H9 (cell line): Measurements from ENCODE around the gene RBFOX2. TPM values are rescaled to one million over a fixed set of nuclear protein-coding genes. Genes with fewer than 3 reads are reported as not detected.

ENCODE experiments used
- DNase-seq: peaks from one replicate; pipeline ENCODE4 v3.0.0-alpha.2; 2017
- H2AFZ ChIP-seq: one replicate; pipeline ENCODE4 v1.6.1; 2013; ENCODE audit warnings: mild to moderate bottlenecking, low read length, control low read depth, moderate library complexity
- H2AK5ac ChIP-seq: 2 replicates; pipeline ENCODE4 v1.6.1; 2013; ENCODE audit warnings: low read length, control low read depth, mixed read lengths; ENCODE audit not compliant: insufficient read length
- H2BK120ac ChIP-seq: one replicate; pipeline ENCODE4 v1.6.1; 2013; ENCODE audit warnings: low read depth, mild to moderate bottlenecking, low read length, control low read depth, inconsistent platforms; ENCODE audit not compliant: poor library complexity, severe bottlenecking
- H2BK12ac ChIP-seq: 2 replicates; pipeline ENCODE4 v1.6.1; 2013; ENCODE audit warnings: low read length, control low read depth, mixed read lengths, low read depth; ENCODE audit not compliant: insufficient read length
- H2BK15ac ChIP-seq: 2 replicates; pipeline ENCODE4 v1.6.1; 2013; ENCODE audit warnings: low read depth, low read length, control low read depth
- H2BK20ac ChIP-seq: one replicate; pipeline ENCODE4 v1.6.1; 2013; ENCODE audit warnings: low read depth, mild to moderate bottlenecking, low read length, control low read depth, inconsistent platforms; ENCODE audit not compliant: poor library complexity, severe bottlenecking
- H2BK5ac ChIP-seq: 2 replicates; pipeline ENCODE4 v1.6.1; 2013; ENCODE audit warnings: low read length, control low read depth, mixed read lengths; ENCODE audit not compliant: insufficient read length
- H3K14ac ChIP-seq: 2 replicates; pipeline ENCODE4 v1.6.1; 2013; ENCODE audit warnings: low read length, control low read depth; ENCODE audit not compliant: insufficient read depth
- H3K18ac ChIP-seq: 2 replicates; pipeline ENCODE4 v1.6.1; 2013; ENCODE audit warnings: low read depth, mild to moderate bottlenecking, mixed read lengths, low read length, control low read depth; ENCODE audit not compliant: insufficient read length
- H3K23ac ChIP-seq: 2 replicates; pipeline ENCODE4 v1.6.1; 2013; ENCODE audit warnings: low read length, control low read depth, mixed read lengths, low read depth; ENCODE audit not compliant: insufficient read length
- H3K23me2 ChIP-seq: 2 replicates; pipeline ENCODE4 v1.6.1; 2013; ENCODE audit warnings: low read depth, mild to moderate bottlenecking, mixed read lengths, low read length, control low read depth; ENCODE audit not compliant: insufficient read length, poor library complexity, severe bottlenecking
- H3K27ac ChIP-seq: 2 replicates; pipeline ENCODE4 v1.5.1; 2013; ENCODE audit warnings: low read length, control low read depth, mixed read lengths, low read depth; ENCODE audit not compliant: insufficient read length
- H3K27me3 ChIP-seq: 2 replicates; pipeline ENCODE4 v1.6.1; 2013; ENCODE audit warnings: low read length, control low read depth, inconsistent platforms; ENCODE audit not compliant: insufficient read depth
- H3K4ac ChIP-seq: 2 replicates; pipeline ENCODE4 v1.6.1; 2013; ENCODE audit warnings: low read depth, mild to moderate bottlenecking, control low read depth, inconsistent platforms, low read length, moderate library complexity
- H3K4me1 ChIP-seq: 2 replicates; pipeline ENCODE4 v1.6.1; 2013; ENCODE audit warnings: low read length, control low read depth, inconsistent platforms; ENCODE audit not compliant: insufficient read depth
- H3K4me2 ChIP-seq: 2 replicates; pipeline ENCODE4 v1.6.1; 2013; ENCODE audit warnings: low read length, control low read depth, mixed read lengths; ENCODE audit not compliant: insufficient read length, insufficient read depth
- H3K56ac ChIP-seq: 2 replicates; pipeline ENCODE4 v1.6.1; 2013; ENCODE audit warnings: low read depth, mild to moderate bottlenecking, mixed read lengths, low read length, control low read depth; ENCODE audit not compliant: insufficient read length
- H3K79me1 ChIP-seq: 2 replicates; pipeline ENCODE4 v1.6.1; 2013; ENCODE audit warnings: low read depth, mild to moderate bottlenecking, moderate library complexity, low read length, control low read depth, inconsistent platforms; ENCODE audit not compliant: insufficient read depth, poor library complexity, severe bottlenecking
- H3K79me2 ChIP-seq: 2 replicates; pipeline ENCODE4 v1.6.1; 2013; ENCODE audit warnings: low read length, control low read depth, inconsistent platforms; ENCODE audit not compliant: insufficient read depth
- H3K9ac ChIP-seq: 2 replicates; pipeline ENCODE4 v1.6.1; 2013; ENCODE audit warnings: low read length, control low read depth, mixed read lengths; ENCODE audit not compliant: insufficient read length; ENCODE audit errors: extremely low read depth
- H3K9me3 ChIP-seq: one replicate; pipeline ENCODE4 v1.6.1; 2013; ENCODE audit warnings: low read depth, low read length, inconsistent platforms; ENCODE audit not compliant: control insufficient read depth
- H3T11ph ChIP-seq: one replicate; pipeline ENCODE4 v1.6.1; 2013; ENCODE audit warnings: mild to moderate bottlenecking, low read length, control low read depth, inconsistent platforms
- H4K20me1 ChIP-seq: one replicate; pipeline ENCODE4 v1.6.1; 2013; ENCODE audit not compliant: control insufficient read depth, insufficient read length, insufficient read depth
- H4K5ac ChIP-seq: 2 replicates; pipeline ENCODE4 v1.6.1; 2013; ENCODE audit warnings: low read depth, mild to moderate bottlenecking, mixed read lengths, low read length, control low read depth; ENCODE audit not compliant: insufficient read length
- H4K8ac ChIP-seq: replicated peaks from 2 replicates; pipeline ENCODE4 v1.6.1; 2013; ENCODE audit warnings: low read length, control low read depth, mixed read lengths, low read depth; ENCODE audit not compliant: insufficient read length
- H4K91ac ChIP-seq: 2 replicates; pipeline ENCODE4 v1.6.1; 2013; ENCODE audit warnings: low read depth, mild to moderate bottlenecking, moderate library complexity, mixed read lengths, low read length, control low read depth; ENCODE audit not compliant: insufficient read length
- H3K27ac Mint-ChIP-seq, 3 experiments: 2 replicates in 2 of 3; 3 replicates in 1 of 3; pipeline ENCODE4 v1.8.0; 2020 to 2021; ENCODE audit warnings: mixed read lengths in 3 of 3, mild to moderate bottlenecking in 1 of 3, moderate library complexity in 1 of 3
- H3K27me3 Mint-ChIP-seq: 2 replicates; pipeline ENCODE4 v1.8.0; 2021; ENCODE audit warnings: low read depth, mild to moderate bottlenecking, moderate library complexity, mixed read lengths
- H3K36me3 Mint-ChIP-seq, 3 experiments: 2 replicates in 2 of 3; 3 replicates in 1 of 3; pipeline ENCODE4 v1.8.0; 2020 to 2021; ENCODE audit warnings: low read depth in 3 of 3, mixed read lengths in 3 of 3; ENCODE audit not compliant: insufficient read depth in 1 of 3
- H3K4me1 Mint-ChIP-seq, 2 experiments: 2 replicates each; pipeline ENCODE4 v1.8.0; 2020; ENCODE audit warnings: mixed read lengths in 2 of 2
- H3K4me3 Mint-ChIP-seq, 2 experiments: 2 replicates in 1 of 2; 3 replicates in 1 of 2; pipeline ENCODE4 v1.8.0; 2020 to 2021; ENCODE audit warnings: mild to moderate bottlenecking in 2 of 2, mixed read lengths in 2 of 2, moderate library complexity in 1 of 2
- H3K9me3 Mint-ChIP-seq, 2 experiments: 2 replicates in 1 of 2; 3 replicates in 1 of 2; pipeline ENCODE4 v1.8.0; 2020; ENCODE audit warnings: mild to moderate bottlenecking in 2 of 2, mixed read lengths in 2 of 2, moderate library complexity in 1 of 2
- CTCF ChIP-seq: fragments of 200-600 bp; sonication (generic); conservative IDR thresholded peaks from 3 replicates; pipeline ENCODE4 v1.8.0; 2021; ENCODE audit warnings: antibody characterized with exemption, mild to moderate bottlenecking
- WGBS: extraction: QIAGEN DNeasy Blood & Tissue Kit; methylation state at CpG from one replicate; pipeline ENCODE4 v1.1.7; 2013; ENCODE audit warnings: missing lambda C conversion rate, low lambda C conversion rate, mixed read lengths; ENCODE audit not compliant: insufficient read length; ENCODE audit errors: extremely low coverage; 5-methylcytosine and 5-hydroxymethylcytosine counted together
- total RNA-seq: library from RNA; stranded (reverse); gene quantifications from 2 replicates; pipeline ENCODE4 v1.2.1, GENCODE V29; 2021

The RBFOX2 gene
- total RNA-seq, 1 experiment from 2014 or later = 84.7 TPM

- Mint-ChIP-seq H3K4me1 (peaks cover 25 to 27% of the 10 kb centered on the region in 2 experiments), H3K27ac (no peak overlapping the region; a peak in 2 of 7 replicates), H3K9me3 (no peaks in the 10 kb centered on the region), H3K4me3 (no peak overlapping the region), H3K27me3 (no peaks in the 10 kb centered on the region), H3K36me3 (no peaks in the 10 kb centered on the region)
- no peak overlapping the region for H3K18ac ChIP-seq
- no peak overlapping the region for H3K4ac ChIP-seq
- H3K27ac ChIP-seq = no peak overlapping the region
- no peak overlapping the region for H2AFZ ChIP-seq
- no peaks in the 10 kb centered on the region for H3K27me3 ChIP-seq
- H2AK5ac ChIP-seq = no peak overlapping the region
- no peak for DNase-seq
- H3K9me3 ChIP-seq = no peaks in the 10 kb centered on the region
- no peak overlapping the region for H2BK12ac ChIP-seq
- H3K14ac ChIP-seq = no peak overlapping the region
- no peaks in the 10 kb centered on the region for H3K23me2 ChIP-seq
- peaks cover 2% of the 10 kb centered on the region; the same call in 1 of the 2 replicates for H3K79me2 ChIP-seq
- peaks cover 6% of the 10 kb centered on the region; the same call in 1 of the 2 replicates for H3K4me1 ChIP-seq
- no peak overlapping the region for H4K8ac ChIP-seq
- H4K20me1 ChIP-seq = no peaks in the 10 kb centered on the region
- H3K9ac ChIP-seq = no peak overlapping the region
- no peak for TF ChIP-seq CTCF
- H3K79me1 ChIP-seq = no peaks in the 10 kb centered on the region
- no peak overlapping the region for H3T11ph ChIP-seq
- no peak overlapping the region for H3K23ac ChIP-seq
- no CpG with 5 or more reads among the region's 5 CpGs for WGBS
- no peak overlapping the region for H2BK5ac ChIP-seq
- no peak overlapping the region for H4K5ac ChIP-seq
- H3K4me2 ChIP-seq = no peak overlapping the region
- H4K91ac ChIP-seq = no peak overlapping the region
- H2BK20ac ChIP-seq = no peak overlapping the region
- H2BK120ac ChIP-seq = no peak overlapping the region
- H2BK15ac ChIP-seq = no peak overlapping the region
- no peak overlapping the region for H3K56ac ChIP-seq
Measured at GRCh38 chr22:35882211-35883030, 146.2 kb downstream of the RBFOX2 start.
